Small intestine (tissue), 16 donors: ENCODE results near the gene C4BPB. TPM values are rescaled to one million over a fixed set of nuclear protein-coding genes. Genes with fewer than 3 reads are reported as not detected.
"Not testable (repeated sequence)": the region's sequence is repeated elsewhere in the genome, so short reads cannot be mapped to it uniquely, and the experiment has no call there.

Source experiments
- DNase-seq, 2 donors: peaks; one replicate each; pipeline versions ENCODE4 v3.0.0 to v3.0.0-alpha.2; 2013
- FAIRE-seq: peaks from 2 replicates; lab custom pipeline; 2012; peaks lifted over from hg19 to GRCh38; lab: Jason Lieb, UNC
- H3K27ac ChIP-seq, 3 donors: one replicate each; pipeline ENCODE4 v1.5.1; 2013; ENCODE audit warnings: low read length in 2 of 3, mild to moderate bottlenecking in 2 of 3, control low read depth in 1 of 3, inconsistent platforms in 1 of 3, low read depth in 1 of 3, moderate library complexity in 1 of 3
- H3K27me3 ChIP-seq, 3 donors: one replicate each; pipeline ENCODE4 v1.6.1; 2013; ENCODE audit warnings: low read length in 3 of 3, inconsistent platforms in 1 of 3; ENCODE audit not compliant: control insufficient read depth in 3 of 3, insufficient read depth in 3 of 3
- H3K36me3 ChIP-seq, 3 donors: one replicate each; pipeline ENCODE4 v1.6.1; 2013; ENCODE audit warnings: low read length in 3 of 3, inconsistent platforms in 1 of 3, low read depth in 1 of 3, mild to moderate bottlenecking in 1 of 3, moderate library complexity in 1 of 3; ENCODE audit not compliant: control insufficient read depth in 3 of 3, insufficient read depth in 2 of 3
- H3K4me1 ChIP-seq, 3 donors: one replicate each; pipeline ENCODE4 v1.6.1; 2013; ENCODE audit warnings: low read length in 2 of 3, inconsistent platforms in 1 of 3, low read depth in 1 of 3, mild to moderate bottlenecking in 1 of 3, moderate library complexity in 1 of 3; ENCODE audit not compliant: control insufficient read depth in 3 of 3, insufficient read depth in 2 of 3
- H3K4me3 ChIP-seq, 3 donors: one replicate each; pipeline ENCODE4 v1.5.1; 2013; ENCODE audit warnings: low read length in 3 of 3, control low read depth in 1 of 3, inconsistent platforms in 1 of 3, low read depth in 1 of 3, mild to moderate bottlenecking in 1 of 3, moderate library complexity in 1 of 3
- H3K9me3 ChIP-seq, 2 donors: one replicate each; pipeline ENCODE4 v1.6.1; 2013; ENCODE audit warnings: low read depth in 1 of 2, low read length in 1 of 2; ENCODE audit not compliant: control insufficient read depth in 2 of 2, insufficient read depth in 1 of 2
- WGBS, 3 donors: extraction: QIAGEN DNeasy Blood & Tissue Kit; methylation state at CpG; one replicate each; pipeline ENCODE4 v1.1.7; 2013; 5-methylcytosine and 5-hydroxymethylcytosine counted together
- long read RNA-seq, 10 donors: transcript quantifications; one replicate each; lab custom pipeline, GENCODE V29; 2026
- polyA plus RNA-seq, 4 donors: library from polyadenylated mRNA; stranded (reverse) in 3 of 4; unstranded in 1 of 4; fragments of 200-250 nt in 3 of 4; fragments of 120-200 nt in 1 of 4; gene quantifications; one replicate each; pipeline versions ENCODE4 v1.2.1 to v1.2.3, GENCODE V29; 2013
- donor health status: healthy with polysubstance abuse.
- donor health status: control.
- donor health status: control.
- donor health status: Bipolar disorder and iron deficiency.
- donor health status: healthy.

Gene C4BPB
- polyA plus RNA-seq: 10 to 100 TPM in 2 of 4 donors, 1 to 10 TPM in 2; 1.1 to 27.3 (median 12.9) TPM
- long read RNA-seq, donor 1: 0 reads
- long read RNA-seq, donor 2: 0 reads
- long read RNA-seq, donor 3: 0 reads
- long read RNA-seq, donor 4: 0 reads
- long read RNA-seq, donor 5: 0 reads
- long read RNA-seq, donor 6: 0 reads
- long read RNA-seq, donor 7: 0 reads
- long read RNA-seq, donor 8: 0 reads
- long read RNA-seq, donor 9: 0 reads
- long read RNA-seq, donor 10: 0 reads

DNA sequence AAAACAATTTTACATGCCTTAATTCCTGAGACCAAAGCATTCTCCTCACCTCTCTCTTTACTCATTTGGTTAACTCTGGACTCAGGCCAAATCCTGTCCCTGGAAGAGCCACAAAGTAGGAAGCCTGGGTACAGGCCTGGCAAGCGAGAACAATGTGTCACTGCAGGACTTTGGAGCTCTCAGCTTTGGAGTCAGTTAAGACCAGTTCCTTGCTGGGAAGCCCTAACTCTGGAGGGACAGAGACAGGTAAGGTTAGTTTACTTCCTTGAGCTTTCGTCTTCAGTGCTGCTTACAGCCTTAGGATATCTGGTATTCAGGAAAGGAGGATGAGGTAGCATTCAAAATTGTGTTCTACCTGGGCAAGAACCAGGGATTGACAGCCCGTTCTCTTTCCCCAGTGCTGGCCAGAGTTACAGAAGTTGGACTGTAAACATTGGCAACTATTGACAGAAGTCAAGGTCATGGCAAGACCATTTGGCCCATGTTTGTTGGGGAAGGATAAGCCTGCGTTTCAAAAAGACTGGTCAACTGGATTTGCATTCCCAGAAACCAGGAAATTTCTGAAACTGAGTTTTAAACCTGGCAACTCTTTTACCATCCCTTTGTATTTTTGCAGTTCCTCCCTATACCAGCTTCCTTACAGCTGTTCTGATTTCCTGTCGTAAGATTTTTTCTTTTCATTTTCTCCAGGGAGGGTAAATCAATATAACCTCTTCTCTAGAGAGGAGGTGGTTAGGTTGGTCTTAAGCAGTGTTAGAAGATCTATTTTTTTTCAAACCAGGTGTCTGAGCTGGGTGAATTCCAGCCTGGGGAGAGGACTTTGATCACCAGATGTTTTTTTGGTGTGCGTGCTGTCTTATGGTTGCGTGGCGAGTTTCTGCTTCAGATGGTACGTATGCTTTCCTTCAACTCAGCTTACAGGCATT lies at the start of gene C4BPB:
Gene C4BPB (plus strand): TSS at position 160 of the 926 bp plus-strand sequence. CDS start 672 bp downstream, at position 832.
- Histone ChIP-seq H3K4me1 (peaks cover 3 to 14% (median 4%) of the 10 kb centered on the region in 3 donors), H3K27ac (peak within 1 kb of the TSS in 2 of 3 donors; percentile 7 to 90), H3K4me3 (no peak within 1 kb of the TSS), H3K36me3 (no peaks in the 10 kb centered on the region), H3K9me3 (no peaks in the 10 kb centered on the region), H3K27me3 (no peaks in the 10 kb centered on the region)
- FAIRE-seq (no peak), DNase-seq (peak; percentile 62 to 97)
- WGBS, 3 donors: 14 to 50% (median 30%) methylated on average over 9 of the region's 9 CpGs

GRCh38 chr1:207039380-207040180 lies 49.1 kb upstream of the C4BPB start:
- Histone ChIP-seq H3K27me3 (no peaks in the 10 kb centered on the region), H3K9me3 (no peaks in the 10 kb centered on the region), H3K4me3 (no peak overlapping the region), H3K27ac (no peak overlapping the region), H3K36me3 (no peaks in the 10 kb centered on the region), H3K4me1 (peaks cover 0 to 9% (median 0%) of the 10 kb centered on the region in 3 donors)
- no peak for FAIRE-seq
- WGBS, 3 donors: 80 to 86% (median 82%) methylated on average over 4 of the region's 4 CpGs
- peak in 1 of 2 donors; percentile 13 for DNase-seq

- Histone ChIP-seq H3K27ac (no peak overlapping the region), H3K27me3 (no peaks in the 10 kb centered on the region), H3K4me3 (no peak overlapping the region), H3K4me1 (peaks cover 0 to 9% (median 0%) of the 10 kb centered on the region in 3 donors), H3K9me3 (no peaks in the 10 kb centered on the region), H3K36me3 (no peaks in the 10 kb centered on the region)
- 52 to 65% (median 61%) methylated on average over 3 of the region's 3 CpGs for WGBS, 3 donors
- no peak for FAIRE-seq
- no peak for DNase-seq
These were observed 48.5 kb upstream of the C4BPB start for GRCh38 chr1:207040181-207040533.

- FAIRE-seq, H3K27ac ChIP-seq, H3K36me3 ChIP-seq, H3K27me3 ChIP-seq, H3K4me3 ChIP-seq, DNase-seq, H3K9me3 ChIP-seq: not testable (repeated sequence)
- peaks cover 0 to 12% (median 3%) of the 10 kb centered on the region in 3 donors for H3K4me1 ChIP-seq
- 91 to 93% (median 92%) methylated on average over 2 of the region's 2 CpGs for WGBS, 3 donors
These were observed 47.3 kb upstream of the C4BPB start for GRCh38 chr1:207041397-207041796.

- H3K27ac ChIP-seq: no peak overlapping the region
- H3K36me3 ChIP-seq: peaks cover 2 to 4% (median 3%) of the 10 kb centered on the region in 3 donors
- DNase-seq (no peak), FAIRE-seq (no peak)
- no peaks in the 10 kb centered on the region for H3K27me3 ChIP-seq
- no peaks in the 10 kb centered on the region for H3K9me3 ChIP-seq
- WGBS, 3 donors: 69 to 77% (median 70%) methylated on average over 2 of the region's 2 CpGs
- H3K4me1 ChIP-seq: peaks cover 0 to 8% (median 3%) of the 10 kb centered on the region in 3 donors
- H3K4me3 ChIP-seq: no peak overlapping the region
These were observed 43.2 kb upstream of the C4BPB start for GRCh38 chr1:207045453-207045852.

DNA sequence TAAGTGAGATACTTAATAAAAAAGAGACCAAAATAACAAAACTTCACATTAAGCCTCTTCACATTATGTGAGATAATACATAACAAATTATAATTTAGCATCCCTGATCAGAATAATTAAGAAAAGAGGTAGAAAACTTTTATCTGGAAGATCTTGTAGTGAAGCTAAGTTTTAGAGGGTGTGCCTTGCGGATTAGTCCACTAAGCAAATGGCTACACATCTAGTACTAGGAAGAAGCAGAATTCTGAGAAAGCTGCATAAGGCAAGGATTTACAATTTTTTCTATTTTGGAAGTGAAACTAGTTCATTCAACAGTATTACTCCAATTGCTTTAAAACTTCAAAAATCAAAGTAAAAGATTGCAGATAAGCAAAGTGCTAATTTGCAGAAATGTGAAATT lies 41.2 kb upstream of the C4BPB start:
- WGBS, 3 donors: 83 to 90% (median 86%) methylated on average over 1 of the region's 1 CpG
- H3K4me3 ChIP-seq: no peak overlapping the region
- FAIRE-seq (no peak), DNase-seq (no peak)
- H3K36me3 ChIP-seq: peaks cover 2 to 4% (median 3%) of the 10 kb centered on the region in 3 donors
- peaks cover 1 to 23% (median 8%) of the 10 kb centered on the region in 3 donors for H3K4me1 ChIP-seq
- H3K27me3 ChIP-seq: no peaks in the 10 kb centered on the region
- H3K9me3 ChIP-seq: no peaks in the 10 kb centered on the region
- no peak overlapping the region for H3K27ac ChIP-seq

DNA sequence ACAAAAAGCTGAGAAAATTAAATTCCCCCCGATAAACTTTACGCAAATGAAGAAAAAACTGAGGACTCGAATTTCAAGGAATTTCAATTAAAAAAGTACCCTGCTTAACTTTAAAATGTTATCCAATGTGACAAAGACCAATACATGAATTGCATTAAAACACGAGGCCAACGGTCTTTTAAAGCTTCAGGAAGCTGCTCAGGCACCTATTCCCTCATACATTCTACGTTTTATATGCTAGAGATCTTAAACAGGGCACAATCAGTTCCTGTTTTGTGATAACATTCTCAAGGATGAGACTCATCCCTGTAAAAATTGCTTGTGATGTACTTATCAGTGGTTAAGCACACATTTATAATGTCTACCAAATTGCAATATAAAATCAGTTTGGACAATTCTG lies 40.6 kb upstream of the C4BPB start:
- Histone ChIP-seq H3K36me3 (peaks cover 2 to 4% (median 3%) of the 10 kb centered on the region in 3 donors), H3K27ac (no peak overlapping the region), H3K4me3 (no peak overlapping the region), H3K4me1 (peaks cover 1 to 24% (median 8%) of the 10 kb centered on the region in 3 donors), H3K9me3 (no peaks in the 10 kb centered on the region), H3K27me3 (no peaks in the 10 kb centered on the region)
- DNase-seq (no peak), FAIRE-seq (no peak)
- 63 to 80% (median 73%) methylated on average over 6 of the region's 6 CpGs for WGBS, 3 donors

DNA sequence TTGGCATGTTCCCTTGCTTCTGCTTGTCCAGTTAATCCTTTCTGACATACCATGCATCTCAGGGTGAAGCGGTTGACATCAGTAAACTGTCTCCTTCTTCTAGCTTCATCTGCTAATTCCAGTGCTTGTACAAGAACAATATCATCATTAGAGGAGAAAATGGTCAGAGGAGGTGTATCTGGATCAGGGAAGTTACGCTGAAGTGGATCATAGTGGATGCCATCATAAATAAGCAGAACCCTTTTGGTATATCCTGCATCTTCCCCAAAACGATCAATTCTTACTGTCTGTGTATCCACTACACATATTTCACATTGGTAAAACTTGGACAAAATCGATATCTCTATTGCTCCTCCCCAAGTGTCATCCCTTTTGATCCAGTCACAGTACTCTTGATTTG lies 39.6 kb upstream of the C4BPB start:
- peaks cover 1 to 25% (median 8%) of the 10 kb centered on the region in 3 donors for H3K4me1 ChIP-seq
- DNase-seq: no peak
- WGBS, 3 donors: 70 to 86% (median 77%) methylated on average over 4 of the region's 4 CpGs
- H3K9me3 ChIP-seq: no peaks in the 10 kb centered on the region
- no peak overlapping the region for H3K27ac ChIP-seq
- no peaks in the 10 kb centered on the region for H3K27me3 ChIP-seq
- no peak for FAIRE-seq
- H3K4me3 ChIP-seq: no peak overlapping the region
- H3K36me3 ChIP-seq: peaks cover 2 to 4% (median 3%) of the 10 kb centered on the region in 3 donors
